Measurements from ENCODE around the gene SKI.

SKI gene

GRCh38 chr1:2250721-2251281 is 22.7 kb downstream of the SKI start:
- WGBS (ENCODE audit: insufficient coverage): 90% methylated on average over 27 of the region's 27 CpGs
- POLR2A ChIA-PET: interaction anchor here (7.5 kb wide), 1 partner anchor 20 kb away, joined by 150 read pairs; the partner anchor contains the start of gene SKI

GRCh38 chr1:2251363-2251762 is 23.2 kb downstream of the SKI start:
- H3K36me3 ChIP-seq (ENCODE audit: control insufficient read depth in 4 of 4, insufficient read depth in 4 of 4, low read length in 3 of 4): peaks cover 0 to 5% (median 4%) of the 10 kb centered on the region in 4 experiments
- CTCF ChIA-PET: interaction anchor here (0.7 to 2.8 kb wide), 6 partner anchors 8 to 56 kb away, joined by 3 to 8 read pairs (median 4); partner anchors contain the start of gene FAAP20
- no peak for DNase-seq
- no peak overlapping the region for H3K27ac ChIP-seq (ENCODE audit: insufficient read depth in 1 of 2, low read depth in 1 of 2, low read length in 2 of 2, poor library complexity in 1 of 2, severe bottlenecking in 2 of 2)
- H3K9me3 ChIP-seq (ENCODE audit: control extremely low read depth in 1 of 5, control insufficient read depth in 4 of 5, insufficient read depth in 2 of 5, low read depth in 1 of 5, low read length in 4 of 5): peaks cover 0 to 5% (median 0%) of the 10 kb centered on the region in 5 experiments
- peaks cover 0 to 35% (median 29%) of the 10 kb centered on the region in 4 experiments for H3K4me1 ChIP-seq (ENCODE audit: control extremely low read depth in 1 of 4, control insufficient read depth in 4 of 4, insufficient read depth in 4 of 4, low read length in 3 of 4)
- POLR2A ChIA-PET: interaction anchor here (7.5 kb wide), 1 partner anchor 20 kb away, joined by 150 read pairs; the partner anchor contains the start of gene SKI
- no peak overlapping the region for H3K4me3 ChIP-seq (ENCODE audit: control insufficient read depth in 1 of 7, extremely low read depth in 1 of 7, insufficient read depth in 4 of 7, low read depth in 2 of 7, low read length in 6 of 7)
- H3K27me3 ChIP-seq (replicated peaks in 2 of 5; ENCODE audit: control insufficient read depth in 4 of 5, insufficient read depth in 5 of 5, low read length in 4 of 5): no peaks in the 10 kb centered on the region
- WGBS (ENCODE audit: insufficient coverage): 96% methylated on average over 12 of the region's 14 CpGs

More at GRCh38 chr1:2250721-2251281, 22.7 kb downstream of the SKI start:
- Histone ChIP-seq H3K4me1 (ENCODE audit: control extremely low read depth in 1 of 4, control insufficient read depth in 4 of 4, insufficient read depth in 4 of 4, low read length in 3 of 4) (peaks cover 0 to 38% (median 33%) of the 10 kb centered on the region in 4 experiments), H3K4me3 (ENCODE audit: control insufficient read depth in 1 of 7, extremely low read depth in 1 of 7, insufficient read depth in 4 of 7, low read depth in 2 of 7, low read length in 6 of 7) (no peak overlapping the region), H3K9me3 (ENCODE audit: control extremely low read depth in 1 of 5, control insufficient read depth in 4 of 5, insufficient read depth in 2 of 5, low read depth in 1 of 5, low read length in 4 of 5) (peaks cover 0 to 5% (median 0%) of the 10 kb centered on the region in 5 experiments), H3K27me3 (replicated peaks in 2 of 5; ENCODE audit: control insufficient read depth in 4 of 5, insufficient read depth in 5 of 5, low read length in 4 of 5) (no peaks in the 10 kb centered on the region), H3K36me3 (ENCODE audit: control insufficient read depth in 4 of 4, insufficient read depth in 4 of 4, low read length in 3 of 4) (peaks cover 0 to 5% (median 4%) of the 10 kb centered on the region in 4 experiments), H3K27ac (ENCODE audit: insufficient read depth in 1 of 2, low read depth in 1 of 2, low read length in 2 of 2, poor library complexity in 1 of 2, severe bottlenecking in 2 of 2) (no peak overlapping the region)
- CTCF ChIA-PET: interaction anchor here (0.8 to 2.8 kb wide), 3 partner anchors 10 to 17 kb away, joined by 4 to 8 read pairs (median 5); no protein-coding TSS in a partner anchor
- DNase-seq: no peak

- H3K36me3 ChIP-seq (ENCODE audit: control insufficient read depth in 4 of 4, insufficient read depth in 4 of 4, low read length in 3 of 4): peaks cover 0 to 5% (median 4%) of the 10 kb centered on the region in 4 experiments
- 97% methylated on average over 13 of the region's 17 CpGs for WGBS (ENCODE audit: insufficient coverage)
- H3K27ac ChIP-seq (ENCODE audit: insufficient read depth in 1 of 2, low read depth in 1 of 2, low read length in 2 of 2, poor library complexity in 1 of 2, severe bottlenecking in 2 of 2): no peak overlapping the region
- H3K4me1 ChIP-seq (ENCODE audit: control extremely low read depth in 1 of 4, control insufficient read depth in 4 of 4, insufficient read depth in 4 of 4, low read length in 3 of 4): peaks cover 0 to 36% (median 28%) of the 10 kb centered on the region in 4 experiments
- H3K27me3 ChIP-seq (replicated peaks in 2 of 5; ENCODE audit: control insufficient read depth in 4 of 5, insufficient read depth in 5 of 5, low read length in 4 of 5): no peaks in the 10 kb centered on the region
- no peak for DNase-seq
- H3K4me3 ChIP-seq (ENCODE audit: control insufficient read depth in 1 of 7, extremely low read depth in 1 of 7, insufficient read depth in 4 of 7, low read depth in 2 of 7, low read length in 6 of 7): no peak overlapping the region
- ChIA-PET CTCF (interaction anchor here (0.7 to 2.8 kb wide), 6 partner anchors 8 to 57 kb away, joined by 3 to 8 read pairs (median 4); partner anchors contain the start of gene FAAP20), POLR2A (interaction anchor here (7.5 kb wide), 1 partner anchor 21 kb away, joined by 150 read pairs; the partner anchor contains the start of gene SKI)
- peaks cover 0 to 5% (median 0%) of the 10 kb centered on the region in 5 experiments for H3K9me3 ChIP-seq (ENCODE audit: control extremely low read depth in 1 of 5, control insufficient read depth in 4 of 5, insufficient read depth in 2 of 5, low read depth in 1 of 5, low read length in 4 of 5)
Measured at GRCh38 chr1:2251786-2252185, 23.7 kb downstream of the SKI start.

GRCh38 chr1:2252423-2252822 is 24.3 kb downstream of the SKI start:
- Histone ChIP-seq H3K9me3 (ENCODE audit: control extremely low read depth in 1 of 5, control insufficient read depth in 4 of 5, insufficient read depth in 2 of 5, low read depth in 1 of 5, low read length in 4 of 5) (peaks cover 0 to 5% (median 0%) of the 10 kb centered on the region in 5 experiments), H3K27me3 (replicated peaks in 2 of 5; ENCODE audit: control insufficient read depth in 4 of 5, insufficient read depth in 5 of 5, low read length in 4 of 5) (no peaks in the 10 kb centered on the region), H3K4me1 (ENCODE audit: control extremely low read depth in 1 of 4, control insufficient read depth in 4 of 4, insufficient read depth in 4 of 4, low read length in 3 of 4) (peaks cover 0 to 34% (median 22%) of the 10 kb centered on the region in 4 experiments), H3K4me3 (ENCODE audit: control insufficient read depth in 1 of 7, extremely low read depth in 1 of 7, insufficient read depth in 4 of 7, low read depth in 2 of 7, low read length in 6 of 7) (no peak overlapping the region), H3K27ac (ENCODE audit: insufficient read depth in 1 of 2, low read depth in 1 of 2, low read length in 2 of 2, poor library complexity in 1 of 2, severe bottlenecking in 2 of 2) (no peak overlapping the region), H3K36me3 (ENCODE audit: control insufficient read depth in 4 of 4, insufficient read depth in 4 of 4, low read length in 3 of 4) (peaks cover 0 to 5% (median 4%) of the 10 kb centered on the region in 4 experiments)
- 98% methylated on average over 17 of the region's 17 CpGs for WGBS (ENCODE audit: insufficient coverage)
- DNase-seq: no peak
- ChIA-PET CTCF (interaction anchor here (0.8 to 2.8 kb wide), 4 partner anchors 9 to 57 kb away, joined by 3 to 8 read pairs (median 4); partner anchors contain the start of gene FAAP20), POLR2A (interaction anchor here (7.5 kb wide), 1 partner anchor 21 kb away, joined by 150 read pairs; the partner anchor contains the start of gene SKI)

- no peak overlapping the region for H3K4me3 ChIP-seq (ENCODE audit: control insufficient read depth in 1 of 7, extremely low read depth in 1 of 7, insufficient read depth in 4 of 7, low read depth in 2 of 7, low read length in 6 of 7)
- ChIA-PET CTCF (interaction anchor here (0.6 to 2.8 kb wide), 3 partner anchors 19 to 67 kb away, joined by 4 to 8 read pairs (median 5); partner anchors contain the start of gene FAAP20), POLR2A (interaction anchor here (7.5 kb wide), 1 partner anchor 22 kb away, joined by 150 read pairs; the partner anchor contains the start of gene SKI)
- H3K27me3 ChIP-seq (replicated peaks in 2 of 5; ENCODE audit: control insufficient read depth in 4 of 5, insufficient read depth in 5 of 5, low read length in 4 of 5): no peaks in the 10 kb centered on the region
- DNase-seq: no peak
- 96% methylated on average over 18 of the region's 20 CpGs for WGBS (ENCODE audit: insufficient coverage)
- H3K9me3 ChIP-seq (ENCODE audit: control extremely low read depth in 1 of 5, control insufficient read depth in 4 of 5, insufficient read depth in 2 of 5, low read depth in 1 of 5, low read length in 4 of 5): peaks cover 0 to 5% (median 0%) of the 10 kb centered on the region in 5 experiments
- no peak overlapping the region for H3K27ac ChIP-seq (ENCODE audit: insufficient read depth in 1 of 2, low read depth in 1 of 2, low read length in 2 of 2, poor library complexity in 1 of 2, severe bottlenecking in 2 of 2)
- peaks cover 0 to 5% (median 2%) of the 10 kb centered on the region in 4 experiments for H3K36me3 ChIP-seq (ENCODE audit: control insufficient read depth in 4 of 4, insufficient read depth in 4 of 4, low read length in 3 of 4)
- peaks cover 0 to 34% (median 18%) of the 10 kb centered on the region in 4 experiments for H3K4me1 ChIP-seq (ENCODE audit: control extremely low read depth in 1 of 4, control insufficient read depth in 4 of 4, insufficient read depth in 4 of 4, low read length in 3 of 4)
Measured at GRCh38 chr1:2253036-2253796, 25.1 kb downstream of the SKI start.

- Histone ChIP-seq H3K27me3 (replicated peaks in 2 of 5; ENCODE audit: control insufficient read depth in 4 of 5, insufficient read depth in 5 of 5, low read length in 4 of 5) (no peaks in the 10 kb centered on the region), H3K4me1 (ENCODE audit: control extremely low read depth in 1 of 4, control insufficient read depth in 4 of 4, insufficient read depth in 4 of 4, low read length in 3 of 4) (peaks cover 0 to 35% (median 20%) of the 10 kb centered on the region in 4 experiments), H3K9me3 (ENCODE audit: control extremely low read depth in 1 of 5, control insufficient read depth in 4 of 5, insufficient read depth in 2 of 5, low read depth in 1 of 5, low read length in 4 of 5) (peaks cover 0 to 5% (median 0%) of the 10 kb centered on the region in 5 experiments), H3K27ac (ENCODE audit: insufficient read depth in 1 of 2, low read depth in 1 of 2, low read length in 2 of 2, poor library complexity in 1 of 2, severe bottlenecking in 2 of 2) (no peak overlapping the region), H3K36me3 (ENCODE audit: control insufficient read depth in 4 of 4, insufficient read depth in 4 of 4, low read length in 3 of 4) (peaks cover 0 to 5% (median 2%) of the 10 kb centered on the region in 4 experiments), H3K4me3 (ENCODE audit: control insufficient read depth in 1 of 7, extremely low read depth in 1 of 7, insufficient read depth in 4 of 7, low read depth in 2 of 7, low read length in 6 of 7) (no peak overlapping the region)
- ChIA-PET CTCF (no interaction called here), POLR2A (interaction anchor here (3.3 to 7.5 kb wide), 3 partner anchors 23 to 47 kb away, joined by 79 to 150 read pairs (median 102); partner anchors contain the start of gene SKI)
- DNase-seq: no peak
- 97% methylated on average over 16 of the region's 23 CpGs for whole genome bisulfite sequencing (ENCODE audit: insufficient coverage)
Measured at GRCh38 chr1:2253797-2254480, 25.8 kb downstream of the SKI start.
